Type B pancreatic cell (in vitro differentiated cells): ENCODE results near the gene RPA3. TPM values are rescaled to one million over a fixed set of nuclear protein-coding genes. Genes with fewer than 3 reads are reported as not detected.

Experiments used
- DNase-seq: peaks from one replicate; pipeline ENCODE4 v3.0.0; 2021; ENCODE audit warnings: mixed read lengths; ENCODE audit not compliant: unreplicated experiment; ENCODE audit errors: extremely low spot score
- H3K27ac Mint-ChIP-seq: 2 replicates; pipeline ENCODE4 v1.8.0; 2021; ENCODE audit warnings: mild to moderate bottlenecking, mixed read lengths
- H3K27me3 Mint-ChIP-seq: 2 replicates; pipeline ENCODE4 v1.8.0; 2021; ENCODE audit warnings: mixed read lengths
- H3K36me3 Mint-ChIP-seq: 2 replicates; pipeline ENCODE4 v1.8.0; 2021; ENCODE audit warnings: mixed read lengths
- H3K4me1 Mint-ChIP-seq: one replicate; pipeline ENCODE4 v1.8.0; 2021; ENCODE audit warnings: mixed read lengths; ENCODE audit not compliant: unreplicated experiment
- H3K4me3 Mint-ChIP-seq: 2 replicates; pipeline ENCODE4 v1.8.0; 2021; ENCODE audit warnings: mild to moderate bottlenecking, mixed read lengths
- H3K9me3 Mint-ChIP-seq: 2 replicates; pipeline ENCODE4 v1.8.0; 2021; ENCODE audit warnings: mixed read lengths
- CTCF ChIP-seq: fragments of 200-600 bp; sonication (generic); conservative IDR thresholded peaks from 2 replicates; pipeline ENCODE4 v1.5.0; 2021; ENCODE audit warnings: antibody characterized with exemption, mild to moderate bottlenecking
- total RNA-seq: library from RNA; stranded (reverse); gene quantifications from 2 replicates; pipeline ENCODE4 v1.2.1, GENCODE V29; 2021; ENCODE audit warnings: low replicate concordance

RPA3 gene
- total RNA-seq, 1 donor from 2014 or later = 42.3 TPM

DNA sequence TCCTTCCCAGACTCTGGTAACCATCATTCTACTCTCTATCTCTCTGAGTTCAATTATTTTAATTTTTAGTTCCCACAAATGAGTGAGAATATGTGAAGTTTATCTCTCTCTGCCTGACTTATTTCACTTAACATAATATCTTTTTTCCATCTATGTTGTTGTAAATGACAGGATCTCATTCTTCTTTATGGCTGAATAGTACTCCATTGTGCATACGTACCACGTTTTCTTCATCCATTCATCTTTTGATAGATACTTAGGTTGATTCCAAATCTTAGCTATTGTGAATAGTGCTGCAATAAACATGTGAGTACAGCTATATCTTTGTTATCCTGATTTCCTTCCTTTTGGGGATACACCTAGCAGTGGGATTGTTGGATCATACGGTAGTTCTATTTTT lies 23.9 kb downstream of the RPA3 start:
- H3K27me3 Mint-ChIP-seq = no peaks in the 10 kb centered on the region
- peaks cover 6% of the 10 kb centered on the region for H3K9me3 Mint-ChIP-seq
- no peak overlapping the region for H3K27ac Mint-ChIP-seq
- H3K4me1 Mint-ChIP-seq = peaks cover 6% of the 10 kb centered on the region
- H3K36me3 Mint-ChIP-seq = peaks cover 4% of the 10 kb centered on the region
- H3K4me3 Mint-ChIP-seq = no peak overlapping the region
- TF ChIP-seq CTCF = no peak
- DNase-seq = no peak

- DNase-seq = no peak
- TF ChIP-seq CTCF = no peak
- peaks cover 4% of the 10 kb centered on the region for H3K36me3 Mint-ChIP-seq
- H3K4me1 Mint-ChIP-seq = peaks cover 6% of the 10 kb centered on the region
- H3K9me3 Mint-ChIP-seq = peaks cover 6% of the 10 kb centered on the region
- no peaks in the 10 kb centered on the region for H3K27me3 Mint-ChIP-seq
- H3K4me3 Mint-ChIP-seq = no peak overlapping the region
- no peak overlapping the region for H3K27ac Mint-ChIP-seq
Measured at GRCh38 chr7:7693881-7694280, 24.5 kb downstream of the RPA3 start.

GRCh38 chr7:7688956-7689355 lies 29.5 kb downstream of the RPA3 start:
- peaks cover 8% of the 10 kb centered on the region for H3K36me3 Mint-ChIP-seq
- no peak overlapping the region for H3K4me3 Mint-ChIP-seq
- peaks cover 9% of the 10 kb centered on the region for H3K4me1 Mint-ChIP-seq
- no peak overlapping the region for H3K27ac Mint-ChIP-seq
- no peaks in the 10 kb centered on the region for H3K27me3 Mint-ChIP-seq
- DNase-seq = no peak
- no peaks in the 10 kb centered on the region for H3K9me3 Mint-ChIP-seq
- TF ChIP-seq CTCF = no peak

- Mint-ChIP-seq H3K4me1 (peaks cover 9% of the 10 kb centered on the region), H3K9me3 (no peaks in the 10 kb centered on the region), H3K27ac (no peak overlapping the region), H3K36me3 (peaks cover 8% of the 10 kb centered on the region), H3K27me3 (no peaks in the 10 kb centered on the region), H3K4me3 (no peak overlapping the region)
- TF ChIP-seq CTCF = no peak
- no peak for DNase-seq
Measured at GRCh38 chr7:7688310-7688709, 30.1 kb downstream of the RPA3 start.

DNA sequence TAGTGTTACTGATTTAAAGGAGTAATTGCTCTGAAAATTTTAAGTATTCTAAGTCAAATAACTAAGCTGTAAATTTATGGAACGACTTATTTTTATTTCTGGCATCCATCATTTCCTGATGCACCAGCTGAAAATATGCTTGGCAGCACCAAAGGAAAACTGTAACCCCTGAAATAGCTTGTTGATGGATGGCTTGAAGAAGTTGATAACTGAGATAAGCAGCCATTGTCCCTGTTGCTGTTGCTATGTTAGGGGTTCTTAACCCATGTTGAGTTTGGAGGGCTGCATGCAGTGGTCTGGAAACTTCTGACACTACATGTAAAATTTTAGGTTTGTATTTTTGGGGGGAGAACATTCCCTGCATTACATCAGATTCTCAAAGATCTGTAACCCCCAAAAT lies 30.6 kb downstream of the RPA3 start:
- Mint-ChIP-seq H3K27ac (no peak overlapping the region), H3K36me3 (peaks cover 8% of the 10 kb centered on the region), H3K4me3 (no peak overlapping the region), H3K27me3 (no peaks in the 10 kb centered on the region), H3K9me3 (no peaks in the 10 kb centered on the region), H3K4me1 (peaks cover 9% of the 10 kb centered on the region)
- no peak for TF ChIP-seq CTCF
- DNase-seq = no peak
